Uterus (tissue), 2 donors: ENCODE measurements around the gene TTBK2.

Experiments used
- CTCF ChIP-seq, 4 experiments: fragments of 200-600 bp in 2 of 4; fragments of 450-650 bp in 2 of 4; sonication (generic) in 2 of 4; IDR thresholded peaks; one replicate each; pipeline ENCODE4 v1.5.1; 2016 to 2019; ENCODE audit warnings: antibody characterized with exemption in 4 of 4, mild to moderate bottlenecking in 2 of 4, moderate library complexity in 1 of 4
- POLR2A ChIP-seq, 2 donors: fragments of 450-650 bp; IDR thresholded peaks; one replicate each; pipeline ENCODE4 v1.6.1; 2016; ENCODE audit warnings: antibody characterized with exemption in 2 of 2, mild to moderate bottlenecking in 1 of 2, moderate library complexity in 1 of 2

- TF ChIP-seq POLR2A (IDR thresholded peaks at IDR 0.05) = no peak
- no peak for TF ChIP-seq CTCF (IDR thresholded peaks at IDR 0.05)
Measured at GRCh38 chr15:42691308-42691707, 229.3 kb downstream of the TTBK2 start.
